Kidney epithelial cell (primary cell): ENCODE measurements around the gene ADAMTSL1. TPM values are rescaled to one million over a fixed set of nuclear protein-coding genes. Genes with fewer than 3 reads are reported as not detected.

ENCODE experiments used
- DNase-seq: peaks from one replicate; pipeline ENCODE4 v3.0.0-alpha.2; 2010; ENCODE audit warnings: low read depth
- H3K27me3 ChIP-seq: 2 replicates; pipeline ENCODE4 v1.6.0; 2011; ENCODE audit warnings: low read length; ENCODE audit not compliant: control insufficient read depth, insufficient read depth
- H3K36me3 ChIP-seq: 2 replicates; pipeline ENCODE4 v1.5.1; 2011; ENCODE audit warnings: low read length; ENCODE audit not compliant: control insufficient read depth, insufficient read depth
- H3K4me3 ChIP-seq: 2 replicates; pipeline ENCODE4 v1.5.1; 2011; ENCODE audit warnings: low read depth, mild to moderate bottlenecking, control low read depth, low read length
- total RNA-seq: library from RNA; depleted of rRNA; stranded (reverse); fragments of >200 nt; gene quantifications from 2 replicates; pipeline ENCODE4 v1.2.3, GENCODE V29; 2015
- TF ChIP-seq, protein P1 (sequence below): IDR thresholded peaks from 2 replicates; pipeline ENCODE4 v1.5.1; 2011; ENCODE audit warnings: mild to moderate bottlenecking, moderate library complexity, low read length, control low read depth, inconsistent platforms; ENCODE audit not compliant: insufficient read depth, poor library complexity, severe bottlenecking

Gene ADAMTSL1
- total RNA-seq, 1 donor from 2014 or later = 0.08 TPM

DNA sequence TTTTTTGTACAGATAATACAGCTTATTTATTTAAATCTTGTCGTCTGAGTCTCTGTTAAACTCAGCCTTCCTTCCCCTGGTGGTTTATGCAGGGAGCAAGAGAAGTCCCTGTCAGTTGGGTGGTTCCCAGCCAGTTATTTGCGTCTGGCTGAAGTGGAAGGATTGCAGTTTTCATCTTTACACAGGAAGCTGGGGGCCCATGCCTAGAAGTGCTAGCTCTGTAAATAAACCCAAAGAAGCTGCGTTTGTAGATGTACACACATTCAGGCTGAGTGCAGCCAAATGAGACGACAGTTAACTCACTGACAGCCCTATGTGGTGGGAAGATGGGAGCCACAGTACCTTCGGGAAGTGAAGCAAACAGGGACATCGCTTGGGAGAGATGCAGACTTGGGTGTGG, 437.0 kb downstream of the ADAMTSL1 start:
- no peak overlapping the region for H3K4me3 ChIP-seq
- TF ChIP-seq, protein P1, sequence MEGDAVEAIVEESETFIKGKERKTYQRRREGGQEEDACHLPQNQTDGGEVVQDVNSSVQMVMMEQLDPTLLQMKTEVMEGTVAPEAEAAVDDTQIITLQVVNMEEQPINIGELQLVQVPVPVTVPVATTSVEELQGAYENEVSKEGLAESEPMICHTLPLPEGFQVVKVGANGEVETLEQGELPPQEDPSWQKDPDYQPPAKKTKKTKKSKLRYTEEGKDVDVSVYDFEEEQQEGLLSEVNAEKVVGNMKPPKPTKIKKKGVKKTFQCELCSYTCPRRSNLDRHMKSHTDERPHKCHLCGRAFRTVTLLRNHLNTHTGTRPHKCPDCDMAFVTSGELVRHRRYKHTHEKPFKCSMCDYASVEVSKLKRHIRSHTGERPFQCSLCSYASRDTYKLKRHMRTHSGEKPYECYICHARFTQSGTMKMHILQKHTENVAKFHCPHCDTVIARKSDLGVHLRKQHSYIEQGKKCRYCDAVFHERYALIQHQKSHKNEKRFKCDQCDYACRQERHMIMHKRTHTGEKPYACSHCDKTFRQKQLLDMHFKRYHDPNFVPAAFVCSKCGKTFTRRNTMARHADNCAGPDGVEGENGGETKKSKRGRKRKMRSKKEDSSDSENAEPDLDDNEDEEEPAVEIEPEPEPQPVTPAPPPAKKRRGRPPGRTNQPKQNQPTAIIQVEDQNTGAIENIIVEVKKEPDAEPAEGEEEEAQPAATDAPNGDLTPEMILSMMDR = no peak
- DNase-seq = no peak
- H3K36me3 ChIP-seq = no peaks in the 10 kb centered on the region
- no peaks in the 10 kb centered on the region for H3K27me3 ChIP-seq

GRCh38 chr9:18911714-18912342, 437.9 kb downstream of the ADAMTSL1 start:
- TF ChIP-seq, protein P1 = no peak
- DNase-seq = no peak
- H3K27me3 ChIP-seq = no peaks in the 10 kb centered on the region
- H3K36me3 ChIP-seq = no peaks in the 10 kb centered on the region
- H3K4me3 ChIP-seq = no peak overlapping the region

DNA sequence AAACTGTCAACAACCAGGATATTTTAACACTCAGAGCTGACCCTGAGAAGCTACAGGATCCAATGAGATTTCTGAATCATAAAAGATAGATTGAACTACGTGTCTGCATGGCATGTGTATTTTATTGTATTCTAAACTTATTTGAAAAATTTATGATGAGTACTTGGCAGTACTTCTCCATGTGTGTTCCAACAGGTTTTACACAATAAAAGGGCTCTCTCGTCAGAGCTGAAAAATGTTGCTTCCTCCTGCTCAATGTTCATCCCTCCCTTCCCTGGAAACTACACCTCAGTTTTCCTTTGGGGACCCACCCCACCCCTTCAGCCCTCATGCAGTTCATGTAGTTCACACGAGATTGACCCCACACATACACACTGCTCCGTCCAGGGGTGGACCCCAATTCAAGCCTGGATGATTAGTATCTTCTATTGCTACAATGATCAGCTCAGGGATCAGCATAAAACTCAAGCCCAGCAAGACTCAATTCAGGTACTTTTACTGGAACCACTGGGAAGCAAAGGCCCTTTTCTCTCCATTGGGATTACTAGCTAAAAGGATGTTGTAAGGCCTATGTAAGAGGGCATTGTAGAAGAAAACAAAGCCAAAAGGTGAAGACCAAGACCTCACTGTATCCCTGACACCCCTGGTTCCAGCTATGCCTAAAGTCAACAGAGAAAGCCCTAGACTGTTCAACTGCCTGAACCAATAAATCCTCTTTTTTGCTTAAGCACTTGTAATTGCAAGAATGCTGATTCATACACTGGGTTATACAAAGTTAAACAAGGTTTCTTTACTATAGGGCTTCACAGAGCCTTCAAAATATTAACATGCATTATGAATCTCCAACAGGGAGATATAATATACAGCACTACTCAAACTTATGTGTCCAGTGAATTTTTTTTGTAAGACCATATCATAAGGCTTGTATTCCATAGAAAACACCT, 446.5 kb downstream of the ADAMTSL1 start:
- H3K4me3 ChIP-seq = no peak overlapping the region
- DNase-seq = no peak
- H3K27me3 ChIP-seq = no peaks in the 10 kb centered on the region
- no peaks in the 10 kb centered on the region for H3K36me3 ChIP-seq
- TF ChIP-seq, protein P1 = no peak

GRCh38 chr9:18921366-18922075, 447.6 kb downstream of the ADAMTSL1 start:
- TF ChIP-seq, protein P1 = no peak
- Histone ChIP-seq H3K27me3 (no peaks in the 10 kb centered on the region), H3K36me3 (no peaks in the 10 kb centered on the region), H3K4me3 (no peak overlapping the region)
- DNase-seq = no peak

DNA sequence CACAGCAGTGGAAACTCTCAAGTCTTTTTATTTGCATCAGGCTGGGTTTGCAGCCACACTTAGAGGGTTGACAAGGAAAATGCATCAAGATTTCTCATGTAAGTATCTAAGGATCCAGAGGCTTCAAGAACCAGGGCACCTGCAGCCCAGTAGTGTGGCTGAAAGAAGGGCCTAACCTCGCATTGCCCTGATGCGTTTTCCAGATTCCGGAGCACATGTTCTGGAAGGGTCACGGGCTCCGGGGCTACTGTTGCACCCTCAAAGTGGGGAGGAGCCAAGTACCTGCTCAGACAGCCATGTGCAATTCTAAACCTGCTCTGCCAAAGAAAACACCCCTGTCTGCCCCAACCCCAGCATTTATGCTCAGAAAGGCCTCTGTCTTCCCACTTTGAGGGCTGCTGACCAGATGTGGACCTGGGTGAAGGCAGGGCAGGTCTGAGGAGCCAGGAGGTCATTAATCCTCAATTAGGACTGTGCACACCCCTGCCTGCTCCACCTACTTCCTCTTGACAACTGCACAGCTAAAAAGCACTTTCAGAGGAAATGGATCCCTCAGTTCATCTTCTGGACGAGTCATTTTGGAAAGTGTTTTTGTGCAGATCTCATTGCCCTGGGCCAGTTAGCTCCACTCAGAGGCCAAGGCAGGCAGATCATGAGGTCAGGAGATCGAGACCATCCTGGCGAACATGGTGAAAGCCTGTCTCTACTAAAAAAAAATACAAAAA, 448.4 kb downstream of the ADAMTSL1 start:
- H3K36me3 ChIP-seq = no peaks in the 10 kb centered on the region
- TF ChIP-seq, protein P1 = no peak
- DNase-seq = no peak
- H3K27me3 ChIP-seq = no peaks in the 10 kb centered on the region
- H3K4me3 ChIP-seq = no peak overlapping the region
